ENCODE measurements around the gene ENPP4.

DNA sequence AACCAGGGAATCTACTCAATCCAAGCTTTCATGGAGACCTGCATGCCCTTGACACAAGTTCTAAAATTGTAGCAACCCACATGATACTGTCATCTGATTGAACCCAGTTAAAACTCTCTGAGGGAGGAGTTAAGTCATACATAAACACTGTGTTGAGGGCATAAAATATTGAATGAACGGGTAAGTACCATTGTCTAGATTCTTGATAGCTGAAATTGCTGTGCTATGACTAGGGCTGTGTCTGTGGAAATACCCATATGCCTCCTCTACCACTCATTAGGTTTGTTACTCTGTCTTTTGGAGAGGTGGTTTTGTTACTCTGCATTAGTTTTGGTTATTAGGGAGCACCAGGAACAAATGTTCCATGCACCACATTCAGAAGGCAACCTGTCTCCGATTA, 7.6 kb downstream of the ENPP4 start:
- TF ChIP-seq POLR2AphosphoS5 (IDR thresholded peaks at IDR 0.05) (no peak), EZH2 (IDR thresholded peaks at IDR 0.05; ENCODE audit: borderline replicate concordance, insufficient read depth, low read length, poor library complexity, severe bottlenecking) (no peak)
- TF ChIP-seq, protein P1, sequence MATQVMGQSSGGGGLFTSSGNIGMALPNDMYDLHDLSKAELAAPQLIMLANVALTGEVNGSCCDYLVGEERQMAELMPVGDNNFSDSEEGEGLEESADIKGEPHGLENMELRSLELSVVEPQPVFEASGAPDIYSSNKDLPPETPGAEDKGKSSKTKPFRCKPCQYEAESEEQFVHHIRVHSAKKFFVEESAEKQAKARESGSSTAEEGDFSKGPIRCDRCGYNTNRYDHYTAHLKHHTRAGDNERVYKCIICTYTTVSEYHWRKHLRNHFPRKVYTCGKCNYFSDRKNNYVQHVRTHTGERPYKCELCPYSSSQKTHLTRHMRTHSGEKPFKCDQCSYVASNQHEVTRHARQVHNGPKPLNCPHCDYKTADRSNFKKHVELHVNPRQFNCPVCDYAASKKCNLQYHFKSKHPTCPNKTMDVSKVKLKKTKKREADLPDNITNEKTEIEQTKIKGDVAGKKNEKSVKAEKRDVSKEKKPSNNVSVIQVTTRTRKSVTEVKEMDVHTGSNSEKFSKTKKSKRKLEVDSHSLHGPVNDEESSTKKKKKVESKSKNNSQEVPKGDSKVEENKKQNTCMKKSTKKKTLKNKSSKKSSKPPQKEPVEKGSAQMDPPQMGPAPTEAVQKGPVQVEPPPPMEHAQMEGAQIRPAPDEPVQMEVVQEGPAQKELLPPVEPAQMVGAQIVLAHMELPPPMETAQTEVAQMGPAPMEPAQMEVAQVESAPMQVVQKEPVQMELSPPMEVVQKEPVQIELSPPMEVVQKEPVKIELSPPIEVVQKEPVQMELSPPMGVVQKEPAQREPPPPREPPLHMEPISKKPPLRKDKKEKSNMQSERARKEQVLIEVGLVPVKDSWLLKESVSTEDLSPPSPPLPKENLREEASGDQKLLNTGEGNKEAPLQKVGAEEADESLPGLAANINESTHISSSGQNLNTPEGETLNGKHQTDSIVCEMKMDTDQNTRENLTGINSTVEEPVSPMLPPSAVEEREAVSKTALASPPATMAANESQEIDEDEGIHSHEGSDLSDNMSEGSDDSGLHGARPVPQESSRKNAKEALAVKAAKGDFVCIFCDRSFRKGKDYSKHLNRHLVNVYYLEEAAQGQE (IDR thresholded peaks at IDR 0.05; ENCODE audit: borderline replicate concordance): no peak
- TF ChIP-seq, protein P2, sequence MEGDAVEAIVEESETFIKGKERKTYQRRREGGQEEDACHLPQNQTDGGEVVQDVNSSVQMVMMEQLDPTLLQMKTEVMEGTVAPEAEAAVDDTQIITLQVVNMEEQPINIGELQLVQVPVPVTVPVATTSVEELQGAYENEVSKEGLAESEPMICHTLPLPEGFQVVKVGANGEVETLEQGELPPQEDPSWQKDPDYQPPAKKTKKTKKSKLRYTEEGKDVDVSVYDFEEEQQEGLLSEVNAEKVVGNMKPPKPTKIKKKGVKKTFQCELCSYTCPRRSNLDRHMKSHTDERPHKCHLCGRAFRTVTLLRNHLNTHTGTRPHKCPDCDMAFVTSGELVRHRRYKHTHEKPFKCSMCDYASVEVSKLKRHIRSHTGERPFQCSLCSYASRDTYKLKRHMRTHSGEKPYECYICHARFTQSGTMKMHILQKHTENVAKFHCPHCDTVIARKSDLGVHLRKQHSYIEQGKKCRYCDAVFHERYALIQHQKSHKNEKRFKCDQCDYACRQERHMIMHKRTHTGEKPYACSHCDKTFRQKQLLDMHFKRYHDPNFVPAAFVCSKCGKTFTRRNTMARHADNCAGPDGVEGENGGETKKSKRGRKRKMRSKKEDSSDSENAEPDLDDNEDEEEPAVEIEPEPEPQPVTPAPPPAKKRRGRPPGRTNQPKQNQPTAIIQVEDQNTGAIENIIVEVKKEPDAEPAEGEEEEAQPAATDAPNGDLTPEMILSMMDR (IDR thresholded peaks at IDR 0.05; ENCODE audit: poor library complexity, severe bottlenecking): no peak

Measured in neural cell (in vitro differentiated cells).